Mucosa of stomach (tissue), 1 donor: Measurements from ENCODE around the gene AGBL4.

ENCODE experiments used
- H3K27me3 ChIP-seq: one replicate; pipeline ENCODE4 v1.7.0; 2013; ENCODE audit warnings: mild to moderate bottlenecking, low read length; ENCODE audit not compliant: control insufficient read depth, insufficient read depth
- H3K36me3 ChIP-seq: one replicate; pipeline ENCODE4 v1.7.0; 2013; ENCODE audit warnings: low read length; ENCODE audit not compliant: control insufficient read depth, insufficient read depth
- H3K4me1 ChIP-seq: one replicate; pipeline ENCODE4 v1.7.0; 2013; ENCODE audit warnings: mild to moderate bottlenecking, low read length; ENCODE audit not compliant: control insufficient read depth, insufficient read depth
- H3K4me3 ChIP-seq: one replicate; pipeline ENCODE4 v1.7.0; 2013; ENCODE audit warnings: low read length
- H3K9ac ChIP-seq: one replicate; pipeline ENCODE4 v1.7.0; 2013; ENCODE audit warnings: mild to moderate bottlenecking, low read length, moderate library complexity
- H3K9me3 ChIP-seq: one replicate; pipeline ENCODE4 v1.7.0; 2013; ENCODE audit warnings: mild to moderate bottlenecking, low read length, moderate library complexity; ENCODE audit not compliant: control insufficient read depth
- donor health status: Pancreatic carcinoma.

The AGBL4 gene

DNA sequence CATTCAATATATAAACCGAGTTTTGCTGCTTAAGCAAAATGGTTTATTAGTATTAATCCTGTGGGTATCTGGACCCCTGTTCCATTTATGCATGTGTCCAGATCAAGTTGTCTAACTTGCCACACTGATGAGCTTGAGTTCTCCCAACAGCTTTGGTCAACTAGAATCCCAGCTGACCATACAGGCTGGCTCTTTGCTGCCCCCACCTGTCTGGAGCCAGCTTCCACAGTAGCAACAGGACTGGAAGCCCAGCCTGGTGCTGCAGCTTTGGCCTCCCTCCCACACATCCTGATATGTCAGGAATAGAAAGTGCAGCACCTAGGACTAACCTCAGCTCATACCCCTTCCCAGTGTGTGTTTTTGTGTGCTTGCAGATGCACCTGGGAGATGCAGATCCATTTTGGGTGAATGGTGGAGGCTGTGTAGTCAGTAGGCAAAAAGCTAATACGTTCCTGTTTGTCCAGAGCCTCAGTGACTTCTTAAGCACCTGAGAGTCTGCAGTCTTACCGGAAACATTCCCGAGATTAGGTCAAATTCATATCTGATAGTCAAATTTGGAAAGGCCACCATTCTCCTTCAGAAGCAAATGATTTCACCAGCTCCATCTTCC is 1206.1 kb downstream of the AGBL4 start:
- Histone ChIP-seq H3K36me3 (no peaks in the 10 kb centered on the region), H3K4me3 (no peak overlapping the region), H3K9ac (no peak overlapping the region), H3K9me3 (no peaks in the 10 kb centered on the region), H3K4me1 (no peaks in the 10 kb centered on the region), H3K27me3 (no peaks in the 10 kb centered on the region)

DNA sequence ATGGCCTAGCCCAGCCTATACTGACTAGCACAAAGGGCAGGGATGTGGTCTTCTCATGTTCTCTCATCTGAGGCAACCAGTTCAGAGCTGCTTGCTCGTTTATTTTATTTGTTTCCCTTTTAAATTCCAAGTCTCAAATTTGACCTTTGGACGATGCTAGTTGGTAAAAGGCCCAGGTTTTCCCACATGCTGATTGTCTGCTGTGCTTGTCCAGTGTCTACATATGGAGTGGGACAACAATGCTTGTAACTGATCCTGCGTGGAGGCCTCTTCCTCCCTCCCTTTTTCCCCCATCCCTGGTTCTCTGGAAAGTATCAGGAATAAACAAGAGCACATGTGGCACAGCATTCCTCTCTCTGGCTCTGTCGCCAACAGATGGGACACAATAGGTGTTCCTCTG is 1213.0 kb downstream of the AGBL4 start:
- no peak overlapping the region for H3K4me3 ChIP-seq
- H3K9ac ChIP-seq: no peak overlapping the region
- no peaks in the 10 kb centered on the region for H3K36me3 ChIP-seq
- H3K9me3 ChIP-seq: no peaks in the 10 kb centered on the region
- H3K27me3 ChIP-seq: no peaks in the 10 kb centered on the region
- H3K4me1 ChIP-seq: no peaks in the 10 kb centered on the region

DNA sequence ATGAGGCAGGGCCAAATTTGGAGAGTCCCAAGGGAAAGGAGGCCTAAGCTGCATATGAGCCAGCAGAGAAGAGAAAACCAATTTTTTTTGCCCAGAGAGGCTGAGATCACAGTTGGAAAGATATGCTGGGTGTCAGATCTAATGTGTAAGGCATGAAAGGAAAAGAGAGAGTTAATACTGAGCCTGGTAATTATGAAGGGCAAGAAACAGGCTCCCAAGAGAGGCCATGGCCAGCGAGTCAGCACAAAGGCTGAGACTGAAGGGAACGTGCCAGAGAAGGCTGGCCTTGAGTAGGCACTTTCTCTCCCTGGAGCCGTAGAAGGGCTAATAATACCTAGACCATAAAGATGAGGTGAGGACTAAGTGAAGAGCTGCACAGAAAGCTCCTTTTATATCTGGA is 1215.3 kb downstream of the AGBL4 start:
- no peak overlapping the region for H3K4me3 ChIP-seq
- H3K4me1 ChIP-seq: no peaks in the 10 kb centered on the region
- H3K9ac ChIP-seq: no peak overlapping the region
- H3K36me3 ChIP-seq: no peaks in the 10 kb centered on the region
- no peaks in the 10 kb centered on the region for H3K9me3 ChIP-seq
- peaks cover 3% of the 10 kb centered on the region for H3K27me3 ChIP-seq

DNA sequence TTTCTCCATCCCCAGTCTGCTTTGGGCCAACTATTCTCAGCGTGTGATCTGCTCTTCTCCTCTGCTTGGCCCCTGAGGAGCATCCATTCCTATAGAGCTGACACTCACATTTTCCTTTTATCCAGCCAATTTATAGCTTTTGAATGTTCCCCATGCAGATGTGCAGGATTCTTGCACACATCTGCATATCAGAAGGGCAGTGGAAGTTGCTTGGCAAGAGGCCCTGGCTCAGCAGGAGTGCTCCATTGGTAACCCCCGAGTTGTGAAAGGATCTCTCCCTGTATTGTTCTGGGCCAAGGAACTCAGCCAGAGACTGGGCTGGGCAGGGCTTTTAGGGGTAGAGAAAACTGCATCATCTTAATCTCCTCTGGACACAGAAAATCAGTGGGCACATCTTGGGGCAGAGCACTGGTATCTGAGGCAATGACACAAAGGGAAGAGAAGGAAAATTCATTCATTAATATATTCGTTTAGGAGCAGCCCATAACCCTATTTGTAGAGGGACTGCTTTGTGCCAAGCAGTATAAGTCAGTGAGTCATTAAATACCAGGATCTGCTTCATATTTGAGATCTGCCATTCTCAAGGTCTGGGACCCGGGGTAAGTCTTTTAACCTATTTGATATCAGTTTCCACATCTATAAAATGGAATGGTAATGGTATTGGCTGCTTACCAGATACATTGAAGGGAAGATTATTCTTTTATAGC is 1216.0 kb downstream of the AGBL4 start:
- no peak overlapping the region for H3K4me3 ChIP-seq
- no peaks in the 10 kb centered on the region for H3K9me3 ChIP-seq
- peaks cover 3% of the 10 kb centered on the region for H3K27me3 ChIP-seq
- no peak overlapping the region for H3K9ac ChIP-seq
- H3K36me3 ChIP-seq: no peaks in the 10 kb centered on the region
- H3K4me1 ChIP-seq: no peaks in the 10 kb centered on the region

DNA sequence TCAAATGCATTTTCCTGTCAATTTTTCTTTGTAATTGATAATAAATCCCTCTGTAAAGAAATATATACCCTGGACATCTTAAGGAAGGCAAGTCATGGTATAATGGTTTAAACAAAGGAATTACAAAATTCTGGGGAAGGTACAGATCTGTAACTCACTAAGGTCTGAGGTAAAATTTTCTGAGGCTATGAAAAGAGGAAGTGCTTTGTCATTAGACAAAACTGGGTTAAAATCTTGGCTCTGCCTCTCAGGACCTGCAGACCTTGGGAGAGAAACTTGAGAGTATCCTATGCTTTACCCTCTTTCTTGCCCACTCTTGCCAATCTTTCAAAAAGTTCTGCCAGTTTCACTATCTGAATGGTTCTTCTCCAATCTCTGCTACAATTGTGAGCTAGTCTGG is 1220.3 kb downstream of the AGBL4 start:
- no peak overlapping the region for H3K4me3 ChIP-seq
- no peak overlapping the region for H3K9ac ChIP-seq
- H3K9me3 ChIP-seq: no peaks in the 10 kb centered on the region
- H3K36me3 ChIP-seq: no peaks in the 10 kb centered on the region
- no peaks in the 10 kb centered on the region for H3K4me1 ChIP-seq
- peaks cover 3% of the 10 kb centered on the region for H3K27me3 ChIP-seq

DNA sequence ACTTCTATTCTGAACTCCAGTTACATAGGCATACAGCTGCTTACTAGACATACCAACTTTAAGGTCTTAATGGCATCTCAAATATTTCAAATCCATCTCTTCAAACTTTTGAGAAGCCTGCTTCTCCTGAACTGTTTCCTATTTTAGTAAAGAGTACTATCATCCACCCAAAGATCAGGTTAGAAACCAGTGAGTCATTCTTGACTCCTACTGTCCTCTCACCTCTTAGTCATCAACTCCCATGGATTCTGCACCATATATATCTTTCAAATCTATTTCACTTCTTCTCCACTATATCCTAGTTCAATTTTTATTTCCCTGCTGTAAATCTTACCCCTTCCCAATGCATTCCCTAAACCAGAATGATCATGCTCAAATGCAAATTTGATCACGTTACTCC is 1228.9 kb downstream of the AGBL4 start:
- no peak overlapping the region for H3K9ac ChIP-seq
- H3K9me3 ChIP-seq: no peaks in the 10 kb centered on the region
- H3K4me3 ChIP-seq: no peak overlapping the region
- no peaks in the 10 kb centered on the region for H3K27me3 ChIP-seq
- H3K36me3 ChIP-seq: no peaks in the 10 kb centered on the region
- no peaks in the 10 kb centered on the region for H3K4me1 ChIP-seq

DNA sequence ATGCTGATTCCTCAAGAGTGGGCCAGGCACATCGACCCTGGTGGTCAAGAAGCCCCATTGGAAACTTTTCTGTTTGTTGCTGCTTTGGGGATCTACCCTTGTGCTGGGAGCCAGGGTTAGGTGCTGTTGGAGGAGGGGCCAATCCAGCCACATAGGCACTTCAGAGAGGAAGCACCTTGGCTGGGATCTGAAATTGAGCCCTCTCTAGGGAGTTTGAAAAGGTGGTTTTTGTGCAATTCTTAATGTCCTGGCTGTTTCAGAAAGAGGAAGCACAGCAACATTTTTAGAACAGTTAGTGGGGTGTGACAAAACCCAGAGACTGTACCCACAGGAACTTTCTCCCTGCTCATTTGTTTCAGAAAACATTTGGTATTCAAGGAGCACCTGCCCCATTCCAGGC is 1229.9 kb downstream of the AGBL4 start:
- H3K36me3 ChIP-seq: no peaks in the 10 kb centered on the region

DNA sequence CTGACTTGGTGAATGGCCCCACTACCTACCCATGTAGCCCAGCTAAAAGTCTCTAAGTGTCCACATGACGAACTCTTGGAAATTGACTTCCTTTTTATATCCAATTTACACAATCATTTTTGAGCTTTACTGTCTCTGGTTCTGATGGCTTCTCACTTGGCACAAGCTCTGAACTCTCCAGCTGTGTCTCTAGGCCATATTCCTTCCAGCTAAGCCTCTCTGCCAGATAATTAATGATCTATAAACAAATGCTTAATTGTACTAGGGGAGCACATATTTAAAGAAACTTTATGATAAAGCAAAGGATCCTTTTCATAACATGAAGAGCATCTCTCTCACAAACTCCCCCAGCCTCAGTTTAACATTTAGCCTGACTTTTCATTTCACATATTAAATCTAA is 1230.8 kb downstream of the AGBL4 start:
- no peaks in the 10 kb centered on the region for H3K36me3 ChIP-seq
- H3K4me3 ChIP-seq: no peak overlapping the region
- H3K9ac ChIP-seq: no peak overlapping the region
- no peaks in the 10 kb centered on the region for H3K9me3 ChIP-seq
- no peaks in the 10 kb centered on the region for H3K27me3 ChIP-seq
- no peaks in the 10 kb centered on the region for H3K4me1 ChIP-seq

More for the DNA sequence above, 1229.9 kb downstream of the AGBL4 start:
- Histone ChIP-seq H3K27me3 (no peaks in the 10 kb centered on the region), H3K9ac (no peak overlapping the region), H3K9me3 (no peaks in the 10 kb centered on the region), H3K4me1 (no peaks in the 10 kb centered on the region), H3K4me3 (no peak overlapping the region)

DNA sequence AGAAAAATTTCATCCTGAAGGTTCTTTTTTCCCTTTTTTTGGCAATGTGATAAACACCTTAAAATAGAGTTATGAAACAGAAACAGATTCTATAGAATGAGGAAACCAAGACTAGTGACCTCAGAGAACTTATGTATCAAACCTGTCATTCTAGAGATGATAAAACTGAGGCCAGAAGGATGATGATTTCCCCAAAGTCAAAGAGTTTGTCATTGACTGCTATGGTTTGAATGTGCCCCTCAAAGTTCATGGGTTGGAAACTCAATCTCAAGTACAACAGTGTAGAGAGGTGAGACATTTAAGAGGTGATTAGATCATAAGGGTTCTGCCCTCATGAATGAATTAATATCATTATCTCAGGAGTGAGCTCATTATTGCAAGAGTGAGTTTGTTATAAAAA is 1233.4 kb downstream of the AGBL4 start:
- Histone ChIP-seq H3K4me3 (no peak overlapping the region), H3K4me1 (no peaks in the 10 kb centered on the region), H3K9me3 (no peaks in the 10 kb centered on the region), H3K9ac (no peak overlapping the region), H3K36me3 (no peaks in the 10 kb centered on the region), H3K27me3 (no peaks in the 10 kb centered on the region)

DNA sequence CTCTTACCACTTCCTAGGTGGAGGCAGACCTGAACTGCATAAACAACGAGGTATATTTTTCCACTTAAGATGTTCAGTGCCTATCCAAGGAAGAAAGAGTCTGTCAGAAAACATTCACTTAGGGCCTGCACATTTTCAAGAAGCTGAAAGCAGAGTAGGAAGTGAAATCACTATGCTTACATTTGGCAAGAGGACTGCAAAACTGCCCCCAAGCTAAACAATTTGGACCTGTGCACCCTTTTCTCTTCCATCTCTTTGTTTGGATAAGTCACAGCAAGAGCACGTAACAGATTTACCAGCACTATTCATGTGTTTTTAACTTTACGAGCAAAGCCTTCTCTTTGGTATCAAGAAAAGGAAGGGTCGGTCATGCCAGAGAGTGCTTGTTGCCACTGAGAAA is 1233.9 kb downstream of the AGBL4 start:
- H3K9ac ChIP-seq: no peak overlapping the region
- H3K27me3 ChIP-seq: no peaks in the 10 kb centered on the region
- H3K4me1 ChIP-seq: no peaks in the 10 kb centered on the region
- no peak overlapping the region for H3K4me3 ChIP-seq
- no peaks in the 10 kb centered on the region for H3K36me3 ChIP-seq
- no peaks in the 10 kb centered on the region for H3K9me3 ChIP-seq

DNA sequence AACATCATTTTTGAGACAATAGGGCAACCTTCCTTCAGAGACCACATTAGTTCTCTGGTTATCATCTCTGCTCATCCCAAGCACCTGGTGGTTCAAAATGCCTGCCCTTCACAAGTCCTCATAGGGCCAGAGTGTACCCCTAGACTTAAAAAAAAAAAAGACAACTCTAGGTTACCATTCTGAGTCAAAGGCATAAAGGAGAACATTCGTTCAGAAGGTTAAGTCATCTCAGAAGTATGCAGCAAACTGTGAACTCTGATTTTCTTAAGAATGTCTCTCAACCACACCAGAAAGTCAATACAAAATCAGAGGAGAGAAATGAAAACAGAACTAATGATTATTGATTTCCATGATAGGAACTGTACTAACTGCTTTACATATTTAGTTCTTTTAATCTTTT is 1237.9 kb downstream of the AGBL4 start:
- Histone ChIP-seq H3K4me1 (no peaks in the 10 kb centered on the region), H3K4me3 (no peak overlapping the region), H3K27me3 (no peaks in the 10 kb centered on the region), H3K9me3 (no peaks in the 10 kb centered on the region), H3K9ac (no peak overlapping the region), H3K36me3 (no peaks in the 10 kb centered on the region)

DNA sequence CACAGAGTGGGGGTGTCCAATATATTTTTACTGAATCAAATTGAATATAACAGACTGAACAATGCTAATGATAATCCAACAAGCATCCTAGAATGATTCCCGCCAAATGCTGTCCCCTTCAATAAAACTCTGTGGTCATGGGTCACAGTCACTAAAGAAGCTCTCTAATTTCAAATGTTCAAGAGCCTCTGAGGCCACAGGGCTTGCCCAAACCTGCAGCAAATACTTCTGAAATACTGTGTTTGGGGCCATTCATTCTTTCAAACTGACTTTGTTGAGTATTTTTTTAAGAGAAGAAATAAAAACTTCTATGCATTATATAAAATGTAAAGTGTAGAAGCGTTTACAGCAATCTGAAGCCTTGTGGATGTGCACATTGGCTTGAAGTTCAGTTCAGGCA is 1239.5 kb downstream of the AGBL4 start:
- Histone ChIP-seq H3K9ac (no peak overlapping the region), H3K36me3 (no peaks in the 10 kb centered on the region), H3K4me3 (no peak overlapping the region), H3K9me3 (no peaks in the 10 kb centered on the region), H3K27me3 (no peaks in the 10 kb centered on the region), H3K4me1 (no peaks in the 10 kb centered on the region)
